ENCODE measurements around the gene OAS2.

GRCh38 chr12:112964067-112964670 lies 14.2 kb upstream of the OAS2 start:
- TF ChIP-seq EZH2phosphoT487 (IDR thresholded peaks at IDR 0.05; ENCODE audit: borderline replicate concordance, low read length) (no peak), CTCF (conservative IDR thresholded peaks at IDR 0.05; ENCODE audit: low read depth, low read length) (no peak)
